Endodermal cell (in vitro differentiated cells): ENCODE data around the gene PDE7B. TPM values are rescaled to one million over a fixed set of nuclear protein-coding genes. Genes with fewer than 3 reads are reported as not detected.

Experiments
- DNase-seq: peaks from one replicate; pipeline ENCODE4 v3.0.0-alpha.2; 2017
- H3K27ac ChIP-seq: 2 replicates; pipeline ENCODE4 v1.5.1; 2013; ENCODE audit warnings: mild to moderate bottlenecking, low read depth, low read length, moderate library complexity
- H3K27me3 ChIP-seq: 2 replicates; pipeline ENCODE4 v1.6.1; 2013; ENCODE audit warnings: mild to moderate bottlenecking, low read length, moderate library complexity; ENCODE audit not compliant: insufficient read depth, control insufficient read depth, poor library complexity, severe bottlenecking
- H3K36me3 ChIP-seq: 2 replicates; pipeline ENCODE4 v1.7.0; 2013; ENCODE audit warnings: mild to moderate bottlenecking, low read length, moderate library complexity; ENCODE audit not compliant: control insufficient read depth, insufficient read depth
- H3K4me1 ChIP-seq: one replicate; pipeline ENCODE4 v1.7.0; 2013; ENCODE audit warnings: low read length; ENCODE audit not compliant: control insufficient read depth, insufficient read depth
- H3K4me3 ChIP-seq: 2 replicates; pipeline ENCODE4 v1.5.1; 2013; ENCODE audit warnings: mild to moderate bottlenecking, low read length, moderate library complexity
- H3K9ac ChIP-seq: 2 replicates; pipeline ENCODE4 v1.6.1; 2013; ENCODE audit warnings: mild to moderate bottlenecking, low read length, moderate library complexity; ENCODE audit not compliant: poor library complexity, severe bottlenecking; ENCODE audit errors: extremely low read depth
- H3K9me3 ChIP-seq: 2 replicates; pipeline ENCODE4 v1.6.1; 2013; ENCODE audit warnings: mild to moderate bottlenecking, low read length, moderate library complexity; ENCODE audit not compliant: control insufficient read depth
- H3K27ac Mint-ChIP-seq: 2 replicates; pipeline ENCODE4 v1.8.0; 2020; ENCODE audit warnings: mixed read lengths
- H3K27me3 Mint-ChIP-seq: 2 replicates; pipeline ENCODE4 v1.8.0; 2021; ENCODE audit warnings: mild to moderate bottlenecking, mixed read lengths; ENCODE audit not compliant: insufficient read depth
- H3K36me3 Mint-ChIP-seq: 2 replicates; pipeline ENCODE4 v1.8.0; 2020; ENCODE audit warnings: low read depth, mixed read lengths
- H3K4me1 Mint-ChIP-seq: 2 replicates; pipeline ENCODE4 v1.8.0; 2020; ENCODE audit warnings: mixed read lengths
- H3K4me3 Mint-ChIP-seq: 2 replicates; pipeline ENCODE4 v1.8.0; 2020; ENCODE audit warnings: mild to moderate bottlenecking, moderate library complexity, mixed read lengths
- H3K9me3 Mint-ChIP-seq: 2 replicates; pipeline ENCODE4 v1.8.0; 2020; ENCODE audit warnings: mild to moderate bottlenecking, mixed read lengths
- WGBS, 2 experiments: methylation state at CpG; one replicate each; pipeline versions ENCODE4 v1.1.5 to v1.1.7; 2013; ENCODE audit warnings: missing lambda C conversion rate in 2 of 2, mixed read lengths in 1 of 2; ENCODE audit not compliant: insufficient coverage in 1 of 2, insufficient read length in 1 of 2; 5-methylcytosine and 5-hydroxymethylcytosine counted together
- total RNA-seq, 2 donors: library from RNA; stranded (reverse); fragmentation: NEBNext Ultra II Directional in 1 of 2; extraction: Animal tissue kit (Norgen Biotek cat#: 25700) in 1 of 2; gene quantifications; 2 replicates in 1 of 2; 3 replicates in 1 of 2; pipeline ENCODE4 v1.2.1, GENCODE V29; 2021
- TF ChIP-seq, protein P1 (sequence below): fragments of 200-600 bp; sonication (generic); conservative IDR thresholded peaks from 2 replicates; pipeline ENCODE4 v1.5.0; 2021; ENCODE audit warnings: antibody characterized with exemption, mild to moderate bottlenecking

Gene PDE7B
- total RNA-seq, 2 donors from 2014 or later, result 0.26 TPM; not detected in 1

DNA sequence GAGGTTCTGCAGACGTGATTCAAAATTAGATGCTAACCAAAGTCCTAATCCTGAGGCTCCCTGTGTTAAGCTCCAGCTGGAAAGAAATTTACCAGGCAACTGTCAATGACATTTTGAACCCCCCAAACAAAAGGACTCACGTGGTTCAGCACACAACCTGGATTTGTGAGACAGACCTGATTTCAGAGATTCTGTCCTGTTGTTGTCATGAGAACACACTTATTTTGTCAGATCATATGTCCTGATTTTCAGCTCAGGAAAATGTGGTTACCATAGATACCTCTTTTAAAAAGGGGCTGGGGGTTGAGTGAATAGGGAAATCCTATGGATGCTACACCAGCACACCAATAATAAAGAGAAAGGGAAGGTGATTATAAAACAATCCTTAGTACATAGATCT is 337.0 kb downstream of the PDE7B start:
- no peaks in the 10 kb centered on the region for H3K4me1 ChIP-seq
- Mint-ChIP-seq H3K36me3 (no peaks in the 10 kb centered on the region), H3K27ac (no peak overlapping the region), H3K27me3 (no peaks in the 10 kb centered on the region), H3K4me3 (no peak overlapping the region), H3K4me1 (no peaks in the 10 kb centered on the region), H3K9me3 (no peaks in the 10 kb centered on the region)
- WGBS, 2 experiments, result 53 to 74% methylated on average over 2 of the region's 2 CpGs
- no peaks in the 10 kb centered on the region for H3K9me3 ChIP-seq
- H3K27ac ChIP-seq, result no peak overlapping the region
- TF ChIP-seq, protein P1, sequence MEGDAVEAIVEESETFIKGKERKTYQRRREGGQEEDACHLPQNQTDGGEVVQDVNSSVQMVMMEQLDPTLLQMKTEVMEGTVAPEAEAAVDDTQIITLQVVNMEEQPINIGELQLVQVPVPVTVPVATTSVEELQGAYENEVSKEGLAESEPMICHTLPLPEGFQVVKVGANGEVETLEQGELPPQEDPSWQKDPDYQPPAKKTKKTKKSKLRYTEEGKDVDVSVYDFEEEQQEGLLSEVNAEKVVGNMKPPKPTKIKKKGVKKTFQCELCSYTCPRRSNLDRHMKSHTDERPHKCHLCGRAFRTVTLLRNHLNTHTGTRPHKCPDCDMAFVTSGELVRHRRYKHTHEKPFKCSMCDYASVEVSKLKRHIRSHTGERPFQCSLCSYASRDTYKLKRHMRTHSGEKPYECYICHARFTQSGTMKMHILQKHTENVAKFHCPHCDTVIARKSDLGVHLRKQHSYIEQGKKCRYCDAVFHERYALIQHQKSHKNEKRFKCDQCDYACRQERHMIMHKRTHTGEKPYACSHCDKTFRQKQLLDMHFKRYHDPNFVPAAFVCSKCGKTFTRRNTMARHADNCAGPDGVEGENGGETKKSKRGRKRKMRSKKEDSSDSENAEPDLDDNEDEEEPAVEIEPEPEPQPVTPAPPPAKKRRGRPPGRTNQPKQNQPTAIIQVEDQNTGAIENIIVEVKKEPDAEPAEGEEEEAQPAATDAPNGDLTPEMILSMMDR, result no peak
- H3K4me3 ChIP-seq, result no peak overlapping the region
- H3K36me3 ChIP-seq, result no peaks in the 10 kb centered on the region
- no peak for DNase-seq
- no peak overlapping the region for H3K9ac ChIP-seq
- H3K27me3 ChIP-seq, result no peaks in the 10 kb centered on the region

DNA sequence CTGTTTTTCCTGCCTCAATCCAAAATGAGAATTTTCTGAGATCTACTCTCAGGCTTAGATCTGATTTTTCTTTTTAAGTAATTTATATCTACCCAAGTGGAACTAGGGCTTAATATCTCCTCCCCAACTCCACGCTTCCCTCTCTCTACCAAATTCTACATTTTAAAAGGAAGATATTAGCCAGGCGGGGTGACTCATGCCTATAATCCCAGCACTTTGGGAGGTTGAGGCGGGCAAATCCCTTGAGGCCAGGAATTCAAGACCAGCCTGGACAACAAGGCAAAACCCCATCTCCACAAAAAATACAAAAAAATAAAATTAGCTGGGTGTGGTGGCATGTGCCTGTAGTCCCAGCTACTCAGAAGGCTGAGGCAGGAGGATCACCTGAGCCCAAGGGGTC is 337.6 kb downstream of the PDE7B start:
- H3K27ac Mint-ChIP-seq, result no peak overlapping the region
- H3K4me3 ChIP-seq, result no peak overlapping the region
- no peaks in the 10 kb centered on the region for H3K36me3 ChIP-seq
- H3K9ac ChIP-seq, result no peak overlapping the region
- H3K4me1 Mint-ChIP-seq, result no peaks in the 10 kb centered on the region
- H3K27ac ChIP-seq, result no peak overlapping the region
- no peaks in the 10 kb centered on the region for H3K36me3 Mint-ChIP-seq
- no peaks in the 10 kb centered on the region for H3K27me3 ChIP-seq
- no peak for DNase-seq
- 91% methylated on average over 3 of the region's 3 CpGs; no CpG with 5 or more reads in 1 of the 2 experiments for WGBS, 2 experiments
- no peaks in the 10 kb centered on the region for H3K27me3 Mint-ChIP-seq
- H3K9me3 Mint-ChIP-seq, result no peaks in the 10 kb centered on the region
- H3K4me3 Mint-ChIP-seq, result no peak overlapping the region
- no peaks in the 10 kb centered on the region for H3K9me3 ChIP-seq
- no peaks in the 10 kb centered on the region for H3K4me1 ChIP-seq
- TF ChIP-seq, protein P1, result no peak

DNA sequence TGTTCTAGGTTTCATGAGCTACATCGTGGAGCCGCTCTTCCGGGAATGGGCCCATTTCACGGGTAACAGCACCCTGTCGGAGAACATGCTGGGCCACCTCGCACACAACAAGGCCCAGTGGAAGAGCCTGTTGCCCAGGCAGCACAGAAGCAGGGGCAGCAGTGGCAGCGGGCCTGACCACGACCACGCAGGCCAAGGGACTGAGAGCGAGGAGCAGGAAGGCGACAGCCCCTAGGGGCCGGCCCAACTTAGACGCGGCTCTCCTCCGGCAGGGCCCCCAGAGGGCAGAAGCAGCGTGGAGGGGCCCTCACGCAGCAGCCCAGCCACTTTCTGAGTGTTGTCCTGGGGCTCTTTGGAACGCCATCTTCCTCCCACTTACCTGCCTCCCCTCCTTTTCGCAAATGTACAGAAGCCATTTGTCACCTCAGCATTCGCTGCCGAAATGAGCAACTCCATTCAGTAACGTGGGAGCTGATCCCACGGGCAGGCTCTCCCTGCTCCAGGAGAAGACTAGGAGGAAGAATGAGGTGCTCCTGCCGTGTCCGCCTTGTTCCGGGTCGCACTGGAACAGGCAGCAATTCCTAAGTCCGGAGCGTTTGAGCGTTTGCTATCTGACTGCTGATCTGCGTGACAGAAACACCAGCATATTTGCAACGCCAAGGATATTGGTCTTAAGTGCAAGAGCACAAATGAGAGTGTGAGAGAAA is 340.3 kb downstream of the PDE7B start:
- Histone ChIP-seq H3K27me3 (no peaks in the 10 kb centered on the region), H3K4me1 (no peaks in the 10 kb centered on the region), H3K36me3 (no peaks in the 10 kb centered on the region), H3K9me3 (no peaks in the 10 kb centered on the region), H3K9ac (no peak overlapping the region), H3K4me3 (no peak overlapping the region), H3K27ac (no peak overlapping the region)
- Mint-ChIP-seq H3K27me3 (no peaks in the 10 kb centered on the region), H3K9me3 (no peaks in the 10 kb centered on the region), H3K36me3 (no peaks in the 10 kb centered on the region), H3K4me3 (no peak overlapping the region), H3K27ac (no peak overlapping the region), H3K4me1 (no peaks in the 10 kb centered on the region)
- TF ChIP-seq, protein P1, result no peak
- WGBS, 2 experiments, result 93 to 94% methylated on average over 12 to 32 of the region's 32 CpGs
- no peak for DNase-seq
